HG02884 (cell line): ENCODE data around the gene FCHO2.
"Not testable (repeated sequence)": the region's sequence is repeated elsewhere in the genome, so short reads cannot be mapped to it uniquely, and the experiment has no call there.

Source experiments
- ATAC-seq: cut with Tn5 transposase; IDR thresholded peaks from one replicate; pipeline ENCODE4 v1.9.1; 2021; ENCODE audit warnings: mild to moderate bottlenecking, moderate library complexity; ENCODE audit not compliant: unreplicated experiment

FCHO2 gene

GRCh38 chr5:72955143-72955767, 586 bp upstream of the FCHO2 start:
- ATAC-seq = peak; percentile 30

GRCh38 chr5:72956324-72957140, 691 bp downstream of the FCHO2 start:
- peak; percentile 7 for ATAC-seq

- ATAC-seq = no peak
Observed at GRCh38 chr5:72957337-72957736, 1.5 kb downstream of the FCHO2 start.

GRCh38 chr5:72959257-72959656, 3.4 kb downstream of the FCHO2 start:
- ATAC-seq = no peak

GRCh38 chr5:72974481-72974880, 18.6 kb downstream of the FCHO2 start:
- ATAC-seq = not testable (repeated sequence)

- ATAC-seq = not testable (repeated sequence)
Observed at GRCh38 chr5:72976810-72977209, 21.0 kb downstream of the FCHO2 start.

GRCh38 chr5:72985719-72986118, 29.9 kb downstream of the FCHO2 start:
- ATAC-seq = no peak

- no peak for ATAC-seq
Observed at GRCh38 chr5:72988769-72989168, 32.9 kb downstream of the FCHO2 start.

GRCh38 chr5:72991394-72991793, 35.6 kb downstream of the FCHO2 start:
- no peak for ATAC-seq

GRCh38 chr5:72994578-72994977, 38.7 kb downstream of the FCHO2 start:
- no peak for ATAC-seq

GRCh38 chr5:72996632-72997031, 40.8 kb downstream of the FCHO2 start:
- no peak for ATAC-seq

- no peak for ATAC-seq
Observed at GRCh38 chr5:72999916-73000315, 44.1 kb downstream of the FCHO2 start.

GRCh38 chr5:73005886-73006285, 50.0 kb downstream of the FCHO2 start:
- no peak for ATAC-seq

- no peak for ATAC-seq
Observed at GRCh38 chr5:73007051-73007450, 51.2 kb downstream of the FCHO2 start.

GRCh38 chr5:73008831-73009230, 53.0 kb downstream of the FCHO2 start:
- ATAC-seq = no peak

- ATAC-seq = not testable (repeated sequence)
Observed at GRCh38 chr5:73011612-73012011, 55.8 kb downstream of the FCHO2 start.

GRCh38 chr5:73018892-73019291, 63.1 kb downstream of the FCHO2 start:
- ATAC-seq = no peak

- no peak for ATAC-seq
Observed at GRCh38 chr5:73019766-73020165, 63.9 kb downstream of the FCHO2 start.

- no peak for ATAC-seq
Observed at GRCh38 chr5:73022471-73023169, 66.8 kb downstream of the FCHO2 start.

GRCh38 chr5:73024946-73025544, 69.2 kb downstream of the FCHO2 start:
- not testable (repeated sequence) for ATAC-seq

- ATAC-seq = no peak
Observed at GRCh38 chr5:73027361-73027760, 71.5 kb downstream of the FCHO2 start.
